ENCODE measurements around the gene ALMS1.

DNA sequence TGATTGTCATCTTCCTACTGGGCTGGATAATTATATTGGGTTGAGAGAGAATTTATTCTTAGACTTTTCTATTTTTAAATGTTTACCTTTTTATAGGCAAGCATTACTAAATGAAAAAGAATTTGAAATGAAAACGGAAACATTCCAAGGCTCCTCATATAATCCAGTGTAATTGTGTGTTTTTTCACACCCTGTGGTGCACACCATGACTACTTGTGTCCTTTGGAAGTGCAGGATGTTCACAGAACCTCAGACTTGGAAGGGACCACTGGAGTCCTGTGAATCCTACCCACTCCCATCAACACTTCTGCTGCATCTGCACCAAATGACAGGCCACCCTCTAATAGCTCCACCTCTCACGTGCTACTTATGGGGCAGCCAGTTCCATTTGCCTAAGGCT, 208.6 kb downstream of the ALMS1 start:
- TF ChIP-seq POLR2AphosphoS2 (conservative IDR thresholded peaks at IDR 0.05; ENCODE audit: low read length), result no peak
- TF ChIP-seq POLR2A (IDR thresholded peaks at IDR 0.05; ENCODE audit: low read length), result no peak
- TF ChIP-seq, protein P1, sequence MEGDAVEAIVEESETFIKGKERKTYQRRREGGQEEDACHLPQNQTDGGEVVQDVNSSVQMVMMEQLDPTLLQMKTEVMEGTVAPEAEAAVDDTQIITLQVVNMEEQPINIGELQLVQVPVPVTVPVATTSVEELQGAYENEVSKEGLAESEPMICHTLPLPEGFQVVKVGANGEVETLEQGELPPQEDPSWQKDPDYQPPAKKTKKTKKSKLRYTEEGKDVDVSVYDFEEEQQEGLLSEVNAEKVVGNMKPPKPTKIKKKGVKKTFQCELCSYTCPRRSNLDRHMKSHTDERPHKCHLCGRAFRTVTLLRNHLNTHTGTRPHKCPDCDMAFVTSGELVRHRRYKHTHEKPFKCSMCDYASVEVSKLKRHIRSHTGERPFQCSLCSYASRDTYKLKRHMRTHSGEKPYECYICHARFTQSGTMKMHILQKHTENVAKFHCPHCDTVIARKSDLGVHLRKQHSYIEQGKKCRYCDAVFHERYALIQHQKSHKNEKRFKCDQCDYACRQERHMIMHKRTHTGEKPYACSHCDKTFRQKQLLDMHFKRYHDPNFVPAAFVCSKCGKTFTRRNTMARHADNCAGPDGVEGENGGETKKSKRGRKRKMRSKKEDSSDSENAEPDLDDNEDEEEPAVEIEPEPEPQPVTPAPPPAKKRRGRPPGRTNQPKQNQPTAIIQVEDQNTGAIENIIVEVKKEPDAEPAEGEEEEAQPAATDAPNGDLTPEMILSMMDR (IDR thresholded peaks at IDR 0.05), result no peak
- no peak for TF ChIP-seq CHD2 (IDR thresholded peaks at IDR 0.05; ENCODE audit: low read length, partially characterized antibody)
- TF ChIP-seq, protein P2, sequence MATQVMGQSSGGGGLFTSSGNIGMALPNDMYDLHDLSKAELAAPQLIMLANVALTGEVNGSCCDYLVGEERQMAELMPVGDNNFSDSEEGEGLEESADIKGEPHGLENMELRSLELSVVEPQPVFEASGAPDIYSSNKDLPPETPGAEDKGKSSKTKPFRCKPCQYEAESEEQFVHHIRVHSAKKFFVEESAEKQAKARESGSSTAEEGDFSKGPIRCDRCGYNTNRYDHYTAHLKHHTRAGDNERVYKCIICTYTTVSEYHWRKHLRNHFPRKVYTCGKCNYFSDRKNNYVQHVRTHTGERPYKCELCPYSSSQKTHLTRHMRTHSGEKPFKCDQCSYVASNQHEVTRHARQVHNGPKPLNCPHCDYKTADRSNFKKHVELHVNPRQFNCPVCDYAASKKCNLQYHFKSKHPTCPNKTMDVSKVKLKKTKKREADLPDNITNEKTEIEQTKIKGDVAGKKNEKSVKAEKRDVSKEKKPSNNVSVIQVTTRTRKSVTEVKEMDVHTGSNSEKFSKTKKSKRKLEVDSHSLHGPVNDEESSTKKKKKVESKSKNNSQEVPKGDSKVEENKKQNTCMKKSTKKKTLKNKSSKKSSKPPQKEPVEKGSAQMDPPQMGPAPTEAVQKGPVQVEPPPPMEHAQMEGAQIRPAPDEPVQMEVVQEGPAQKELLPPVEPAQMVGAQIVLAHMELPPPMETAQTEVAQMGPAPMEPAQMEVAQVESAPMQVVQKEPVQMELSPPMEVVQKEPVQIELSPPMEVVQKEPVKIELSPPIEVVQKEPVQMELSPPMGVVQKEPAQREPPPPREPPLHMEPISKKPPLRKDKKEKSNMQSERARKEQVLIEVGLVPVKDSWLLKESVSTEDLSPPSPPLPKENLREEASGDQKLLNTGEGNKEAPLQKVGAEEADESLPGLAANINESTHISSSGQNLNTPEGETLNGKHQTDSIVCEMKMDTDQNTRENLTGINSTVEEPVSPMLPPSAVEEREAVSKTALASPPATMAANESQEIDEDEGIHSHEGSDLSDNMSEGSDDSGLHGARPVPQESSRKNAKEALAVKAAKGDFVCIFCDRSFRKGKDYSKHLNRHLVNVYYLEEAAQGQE (IDR thresholded peaks at IDR 0.05), result no peak
